Fibroblast of skin of right biceps (primary cell): ENCODE measurements around the gene FBF1.

Experiments
- DNase-seq: peaks from one replicate; pipeline ENCODE4 v3.0.0-alpha.2; 2013

Gene FBF1

GRCh38 chr17:75950855-75951554 lies 10.2 kb upstream of the FBF1 start:
- peak; percentile 23 for DNase-seq

GRCh38 chr17:75950421-75950820 lies 9.6 kb upstream of the FBF1 start:
- no peak for DNase-seq

- DNase-seq = no peak
Measured at GRCh38 chr17:75945211-75945610, 4.4 kb upstream of the FBF1 start.

GRCh38 chr17:75943491-75943890 lies 2.6 kb upstream of the FBF1 start:
- DNase-seq = no peak

- DNase-seq = no peak
Measured at GRCh38 chr17:75942473-75942872, 1.6 kb upstream of the FBF1 start.

- no peak for DNase-seq
Measured at GRCh38 chr17:75941442-75941819, 589 bp upstream of the FBF1 start.

- DNase-seq = no peak
Measured at GRCh38 chr17:75937652-75938051, 3.2 kb downstream of the FBF1 start.

GRCh38 chr17:75933808-75934207 lies 7.0 kb downstream of the FBF1 start:
- peak; percentile 31 for DNase-seq

- no peak for DNase-seq
Measured at GRCh38 chr17:75932852-75933251, 8.0 kb downstream of the FBF1 start.

GRCh38 chr17:75931062-75931461 lies 9.8 kb downstream of the FBF1 start:
- DNase-seq = no peak

- no peak for DNase-seq
Measured at GRCh38 chr17:75927286-75927922, 13.4 kb downstream of the FBF1 start.

- DNase-seq = no peak
Measured at GRCh38 chr17:75926456-75926855, 14.4 kb downstream of the FBF1 start.

GRCh38 chr17:75925912-75926311 lies 14.9 kb downstream of the FBF1 start:
- DNase-seq = no peak

GRCh38 chr17:75925103-75925502 lies 15.7 kb downstream of the FBF1 start:
- no peak for DNase-seq

GRCh38 chr17:75922963-75923874 lies 17.6 kb downstream of the FBF1 start:
- no peak for DNase-seq

GRCh38 chr17:75922173-75922961 lies 18.5 kb downstream of the FBF1 start:
- DNase-seq = no peak

GRCh38 chr17:75921596-75921995 lies 19.2 kb downstream of the FBF1 start:
- DNase-seq = no peak

GRCh38 chr17:75920045-75920560 lies 20.7 kb downstream of the FBF1 start:
- DNase-seq = no peak

GRCh38 chr17:75919611-75920010 lies 21.2 kb downstream of the FBF1 start:
- DNase-seq = no peak

GRCh38 chr17:75917917-75918445 lies 22.9 kb downstream of the FBF1 start:
- no peak for DNase-seq

- DNase-seq = no peak
Measured at GRCh38 chr17:75917141-75917916, 23.5 kb downstream of the FBF1 start.

- DNase-seq = no peak
Measured at GRCh38 chr17:75915268-75915667, 25.6 kb downstream of the FBF1 start.
